Duodenal mucosa (tissue), 2 donors: ENCODE results near the gene IMMP2L.

Experiments
- H3K27ac ChIP-seq: one replicate; pipeline ENCODE4 v1.7.0; 2013; ENCODE audit warnings: low read depth, low read length
- H3K27me3 ChIP-seq, 2 donors: one replicate each; pipeline ENCODE4 v1.7.0; 2013; ENCODE audit warnings: low read length in 2 of 2, control low read depth in 1 of 2; ENCODE audit not compliant: insufficient read depth in 2 of 2, control insufficient read depth in 1 of 2
- H3K36me3 ChIP-seq, 2 donors: one replicate each; pipeline ENCODE4 v1.7.0; 2013; ENCODE audit warnings: low read length in 2 of 2, control low read depth in 1 of 2; ENCODE audit not compliant: insufficient read depth in 2 of 2, control insufficient read depth in 1 of 2
- H3K4me1 ChIP-seq, 2 donors: one replicate each; pipeline ENCODE4 v1.7.0; 2013; ENCODE audit warnings: low read length in 2 of 2, control low read depth in 1 of 2; ENCODE audit not compliant: insufficient read depth in 2 of 2, control insufficient read depth in 1 of 2
- H3K4me3 ChIP-seq, 2 donors: one replicate each; pipeline ENCODE4 v1.7.0; 2013; ENCODE audit warnings: low read length in 2 of 2, low read depth in 1 of 2
- H3K9ac ChIP-seq, 2 donors: one replicate each; pipeline ENCODE4 v1.7.0; 2013; ENCODE audit warnings: low read length in 2 of 2, low read depth in 1 of 2
- H3K9me3 ChIP-seq, 2 donors: one replicate each; pipeline ENCODE4 v1.7.0; 2013; ENCODE audit warnings: low read length in 2 of 2, control low read depth in 1 of 2; ENCODE audit not compliant: control insufficient read depth in 1 of 2

Gene IMMP2L

DNA sequence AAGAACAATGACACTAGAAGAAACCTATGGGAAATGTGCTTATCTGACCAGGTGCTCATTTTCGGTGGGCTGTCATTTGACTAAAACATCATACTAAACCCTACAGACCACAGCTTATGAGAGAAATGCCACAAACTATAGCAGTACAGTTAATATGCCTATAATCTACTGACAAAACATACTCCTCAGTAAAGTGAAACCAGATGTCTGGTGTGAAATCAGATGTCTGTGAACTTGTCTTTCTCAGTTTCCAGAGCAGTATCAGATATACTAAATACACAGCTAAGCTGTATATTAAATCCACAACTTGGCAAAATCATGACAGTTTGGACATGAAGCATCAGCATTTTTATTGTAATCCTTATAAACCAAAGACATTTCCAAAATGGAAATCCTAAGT lies 3.3 kb downstream of the IMMP2L start:
- H3K27me3 ChIP-seq, result no peaks in the 10 kb centered on the region
- peaks cover 0 to 3% of the 10 kb centered on the region in 2 donors for H3K36me3 ChIP-seq
- H3K4me1 ChIP-seq, result peaks cover 12 to 15% of the 10 kb centered on the region in 2 donors
- H3K27ac ChIP-seq, result no peak overlapping the region
- H3K4me3 ChIP-seq, result no peak overlapping the region
- no peak overlapping the region for H3K9ac ChIP-seq
- no peaks in the 10 kb centered on the region for H3K9me3 ChIP-seq

DNA sequence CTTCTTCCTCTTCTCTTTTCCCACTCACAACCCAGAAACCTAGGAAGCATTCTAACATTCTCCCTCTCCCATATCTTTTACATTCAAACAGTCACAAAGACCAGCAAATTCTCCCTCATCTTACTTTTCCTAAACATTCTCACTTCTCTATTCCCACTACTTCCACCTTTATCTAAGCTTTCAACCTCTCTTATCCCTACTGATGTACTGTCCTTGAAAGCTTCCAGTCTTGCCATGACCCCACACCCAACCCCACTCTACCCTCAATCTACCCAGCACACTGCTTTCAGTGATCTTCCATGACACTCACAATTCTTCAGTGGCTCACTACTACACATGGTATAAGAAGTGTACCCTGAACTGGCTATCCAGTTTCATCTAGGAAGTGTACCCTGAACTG lies 5.3 kb downstream of the IMMP2L start:
- H3K27me3 ChIP-seq, result no peaks in the 10 kb centered on the region
- H3K27ac ChIP-seq, result no peak overlapping the region
- H3K9me3 ChIP-seq, result no peaks in the 10 kb centered on the region
- no peak overlapping the region for H3K4me3 ChIP-seq
- H3K9ac ChIP-seq, result no peak overlapping the region
- peaks cover 12 to 15% of the 10 kb centered on the region in 2 donors for H3K4me1 ChIP-seq
- peaks cover 0 to 3% of the 10 kb centered on the region in 2 donors for H3K36me3 ChIP-seq

DNA sequence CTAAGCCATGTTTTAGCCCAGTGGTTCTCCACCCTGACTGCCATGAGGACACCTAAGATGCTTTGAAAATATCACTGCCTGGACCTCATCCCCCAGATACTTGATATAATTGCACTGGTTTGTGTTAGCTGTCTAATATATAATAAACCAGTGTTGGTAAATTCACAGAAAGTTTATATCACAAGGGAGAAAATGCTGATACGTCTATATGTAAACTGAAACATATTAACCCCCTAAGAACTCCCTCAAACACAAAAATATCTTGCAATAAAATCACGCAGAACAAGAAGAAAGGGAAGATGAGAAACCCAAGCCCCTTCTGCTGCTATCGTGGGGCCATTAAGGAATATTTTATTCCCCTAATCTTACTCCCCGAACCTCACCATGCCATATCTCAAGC lies 8.2 kb downstream of the IMMP2L start:
- Histone ChIP-seq H3K36me3 (no peaks in the 10 kb centered on the region), H3K9ac (no peak overlapping the region), H3K27ac (no peak overlapping the region), H3K4me3 (no peak overlapping the region), H3K27me3 (no peaks in the 10 kb centered on the region), H3K9me3 (no peaks in the 10 kb centered on the region), H3K4me1 (no peaks in the 10 kb centered on the region)

- Histone ChIP-seq H3K9me3 (no peaks in the 10 kb centered on the region), H3K27ac (no peak overlapping the region), H3K27me3 (no peaks in the 10 kb centered on the region), H3K4me3 (no peak overlapping the region), H3K9ac (no peak overlapping the region), H3K4me1 (peaks cover 0 to 12% of the 10 kb centered on the region in 2 donors), H3K36me3 (no peaks in the 10 kb centered on the region)
Measured at GRCh38 chr7:111541067-111541466, 21.2 kb downstream of the IMMP2L start.

DNA sequence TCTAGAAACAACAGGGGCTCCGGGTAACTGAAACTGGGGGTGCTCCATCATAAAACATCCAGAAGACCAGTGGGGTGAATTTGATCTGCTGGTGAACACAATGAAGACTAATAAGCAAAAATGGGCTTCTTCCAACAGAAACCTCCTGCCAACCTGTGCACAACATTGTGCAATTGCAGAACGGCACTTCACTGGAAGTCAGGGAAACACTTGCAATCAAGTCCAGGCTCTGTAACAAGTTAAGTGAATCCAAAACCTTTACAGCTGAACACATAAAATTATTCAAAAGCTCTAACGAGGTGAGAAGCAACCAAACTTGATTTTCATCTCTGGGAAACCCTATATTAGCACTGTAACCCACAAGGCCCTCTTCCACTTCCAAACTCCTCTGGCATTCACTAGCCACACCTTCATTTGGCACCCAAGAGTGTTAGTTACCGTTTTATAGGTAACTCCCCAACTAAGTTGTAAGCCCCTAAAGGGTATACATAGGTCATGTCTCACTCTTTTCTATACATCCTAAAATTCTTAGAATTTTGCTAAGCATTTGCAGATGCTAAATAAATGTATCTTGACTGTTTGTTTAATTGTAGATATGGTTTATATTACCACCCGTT lies 22.0 kb downstream of the IMMP2L start:
- Histone ChIP-seq H3K27me3 (no peaks in the 10 kb centered on the region), H3K9ac (no peak overlapping the region), H3K9me3 (no peaks in the 10 kb centered on the region), H3K4me3 (no peak overlapping the region), H3K27ac (no peak overlapping the region), H3K36me3 (no peaks in the 10 kb centered on the region), H3K4me1 (peaks cover 0 to 12% of the 10 kb centered on the region in 2 donors)

DNA sequence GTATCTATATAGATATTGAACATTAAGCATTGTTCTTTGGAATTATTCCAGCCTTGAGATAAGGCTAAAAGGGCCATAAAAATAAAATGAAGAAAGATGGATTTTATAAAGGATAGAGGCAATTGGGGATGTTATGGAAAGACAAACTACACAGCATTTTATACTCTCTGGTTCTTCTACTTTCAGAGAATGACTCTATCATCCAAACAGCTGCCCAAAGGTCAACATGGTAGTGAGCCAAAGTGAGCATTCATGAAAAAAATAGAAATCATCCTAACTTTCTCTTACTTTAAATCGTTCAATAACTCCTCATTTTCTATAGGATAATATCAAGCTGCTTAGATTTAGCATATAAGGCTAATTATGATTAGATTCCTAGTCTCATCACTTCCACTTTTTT lies 25.2 kb downstream of the IMMP2L start:
- Histone ChIP-seq H3K9me3 (no peaks in the 10 kb centered on the region), H3K27me3 (no peaks in the 10 kb centered on the region), H3K4me3 (no peak overlapping the region)

GRCh38 chr7:111535142-111535870 lies 27.0 kb downstream of the IMMP2L start:
- Histone ChIP-seq H3K9me3 (no peaks in the 10 kb centered on the region), H3K4me1 (peaks cover 0 to 3% of the 10 kb centered on the region in 2 donors), H3K27ac (no peak overlapping the region), H3K27me3 (no peaks in the 10 kb centered on the region), H3K9ac (no peak overlapping the region), H3K4me3 (no peak overlapping the region), H3K36me3 (no peaks in the 10 kb centered on the region)

More for the DNA sequence above, 25.2 kb downstream of the IMMP2L start:
- Histone ChIP-seq H3K27ac (no peak overlapping the region), H3K9ac (no peak overlapping the region), H3K4me1 (peaks cover 0 to 12% of the 10 kb centered on the region in 2 donors), H3K36me3 (no peaks in the 10 kb centered on the region)

DNA sequence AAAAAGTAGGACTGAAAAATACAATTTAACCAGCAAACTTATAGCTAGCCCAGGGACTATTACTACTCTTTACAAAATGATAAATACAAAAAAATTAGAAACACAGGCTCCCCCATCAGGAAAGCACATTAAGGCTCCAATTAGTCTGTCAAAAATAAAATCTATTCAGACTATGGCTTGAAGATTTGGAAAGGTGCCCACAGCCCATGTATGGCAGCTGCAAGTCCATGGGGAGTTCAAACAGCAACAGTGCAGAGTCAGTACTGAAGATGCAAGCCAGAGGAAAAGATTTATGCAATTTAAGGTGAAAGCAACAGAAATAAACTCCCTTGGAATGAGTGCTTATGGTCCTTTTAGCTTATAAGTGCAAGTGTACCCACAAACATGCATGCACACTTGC lies 29.7 kb downstream of the IMMP2L start:
- H3K36me3 ChIP-seq, result no peaks in the 10 kb centered on the region
- H3K27ac ChIP-seq, result no peak overlapping the region
- no peak overlapping the region for H3K4me3 ChIP-seq
- H3K27me3 ChIP-seq, result no peaks in the 10 kb centered on the region
- peaks cover 2 to 11% of the 10 kb centered on the region in 2 donors for H3K4me1 ChIP-seq
- H3K9ac ChIP-seq, result no peak overlapping the region
- no peaks in the 10 kb centered on the region for H3K9me3 ChIP-seq

DNA sequence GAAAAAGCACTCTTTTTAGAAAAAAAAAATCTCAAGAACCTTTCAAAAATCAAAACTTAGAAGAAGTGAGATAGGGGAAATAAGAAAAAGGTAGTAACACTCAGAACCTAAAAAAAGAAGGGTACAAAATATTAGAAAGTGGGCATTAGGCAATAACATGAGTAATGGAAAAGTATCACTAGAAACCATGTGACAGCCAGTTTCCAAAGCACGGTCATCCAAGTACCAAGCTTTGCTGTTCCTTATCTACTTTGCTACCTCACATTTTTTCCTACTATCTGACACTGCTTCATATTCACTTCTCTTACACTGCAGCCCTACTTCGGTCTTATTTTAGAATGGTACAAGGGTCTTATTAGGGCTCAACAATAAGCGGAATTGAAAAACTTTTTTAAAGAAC lies 30.3 kb downstream of the IMMP2L start:
- H3K4me1 ChIP-seq, result peaks cover 2 to 11% of the 10 kb centered on the region in 2 donors
- no peaks in the 10 kb centered on the region for H3K27me3 ChIP-seq
- no peaks in the 10 kb centered on the region for H3K9me3 ChIP-seq
- no peak overlapping the region for H3K27ac ChIP-seq
- H3K4me3 ChIP-seq, result no peak overlapping the region
- H3K9ac ChIP-seq, result no peak overlapping the region
- H3K36me3 ChIP-seq, result no peaks in the 10 kb centered on the region

GRCh38 chr7:111530356-111530668 lies 32.0 kb downstream of the IMMP2L start:
- no peaks in the 10 kb centered on the region for H3K9me3 ChIP-seq
- no peak overlapping the region for H3K4me3 ChIP-seq
- H3K27ac ChIP-seq, result no peak overlapping the region
- H3K27me3 ChIP-seq, result no peaks in the 10 kb centered on the region
- no peaks in the 10 kb centered on the region for H3K36me3 ChIP-seq
- H3K9ac ChIP-seq, result no peak overlapping the region
- peaks cover 2 to 9% of the 10 kb centered on the region in 2 donors for H3K4me1 ChIP-seq
